ENCODE data around the gene ATP2A1. TPM values are rescaled to one million over a fixed set of nuclear protein-coding genes. Genes with fewer than 3 reads are reported as not detected.

Gene ATP2A1
- total RNA-seq, 1 experiment from 2014 or later, result 10.3 TPM

DNA sequence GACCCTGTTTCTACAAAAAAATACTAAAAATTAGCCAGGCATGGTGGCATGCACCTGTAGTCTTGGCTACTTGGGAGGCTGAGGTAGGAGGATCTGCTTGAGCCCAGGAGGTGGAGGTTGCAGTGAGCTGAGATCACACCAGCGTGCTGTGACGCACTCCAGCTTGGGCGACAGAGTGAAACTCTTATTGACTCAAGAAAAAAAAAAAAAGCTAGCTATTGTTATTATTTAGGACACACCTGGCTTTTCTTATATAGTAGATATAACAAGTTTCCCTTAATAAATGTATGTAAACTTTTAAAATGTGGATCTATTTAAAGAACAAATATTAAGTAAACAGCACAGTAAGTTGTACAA lies 44.9 kb downstream of the ATP2A1 start:
- H3K27ac ChIP-seq (ENCODE audit: low read depth, low read length), result peak overlapping the region; percentile 75; the same call in 1 of the 2 replicates
- H3K79me2 ChIP-seq (ENCODE audit: insufficient read depth, low read length), result no peaks in the 10 kb centered on the region; the same call in 1 of the 2 replicates
- no peak overlapping the region for H3K4me3 ChIP-seq (replicated peaks in 1 of 2; ENCODE audit: low read depth in 1 of 2, low read length in 2 of 2)
- RAD21 ChIA-PET (ENCODE audit: low non-redundant PET in 1 of 2, low total read pairs in 2 of 2, uncharacterized antibody in 2 of 2, unreplicated experiment in 2 of 2), result interaction anchor here in 1 of 2 experiments (0.6 kb wide), 1 partner anchor 26 kb away, joined by 3 read pairs; no protein-coding TSS in a partner anchor
- CTCF ChIA-PET, result interaction anchor here (1.2 to 1.8 kb wide), 2 partner anchors 11 to 22 kb away, joined by 5 to 10 read pairs; no protein-coding TSS in a partner anchor
- no peak overlapping the region for H2AFZ ChIP-seq (ENCODE audit: low read depth, low read length, poor library complexity, severe bottlenecking)
- TF ChIP-seq, protein P1, sequence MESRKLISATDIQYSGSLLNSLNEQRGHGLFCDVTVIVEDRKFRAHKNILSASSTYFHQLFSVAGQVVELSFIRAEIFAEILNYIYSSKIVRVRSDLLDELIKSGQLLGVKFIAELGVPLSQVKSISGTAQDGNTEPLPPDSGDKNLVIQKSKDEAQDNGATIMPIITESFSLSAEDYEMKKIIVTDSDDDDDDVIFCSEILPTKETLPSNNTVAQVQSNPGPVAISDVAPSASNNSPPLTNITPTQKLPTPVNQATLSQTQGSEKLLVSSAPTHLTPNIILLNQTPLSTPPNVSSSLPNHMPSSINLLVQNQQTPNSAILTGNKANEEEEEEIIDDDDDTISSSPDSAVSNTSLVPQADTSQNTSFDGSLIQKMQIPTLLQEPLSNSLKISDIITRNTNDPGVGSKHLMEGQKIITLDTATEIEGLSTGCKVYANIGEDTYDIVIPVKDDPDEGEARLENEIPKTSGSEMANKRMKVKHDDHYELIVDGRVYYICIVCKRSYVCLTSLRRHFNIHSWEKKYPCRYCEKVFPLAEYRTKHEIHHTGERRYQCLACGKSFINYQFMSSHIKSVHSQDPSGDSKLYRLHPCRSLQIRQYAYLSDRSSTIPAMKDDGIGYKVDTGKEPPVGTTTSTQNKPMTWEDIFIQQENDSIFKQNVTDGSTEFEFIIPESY (IDR thresholded peaks at IDR 0.05; ENCODE audit: extremely low read depth, insufficient replicate concordance, low read length), result no peak
- no peak for TF ChIP-seq SRF (IDR thresholded peaks at IDR 0.05; ENCODE audit: low read depth)
- TF ChIP-seq RAD21 (IDR thresholded peaks at IDR 0.05; ENCODE audit: low read depth), result no peak
- TF ChIP-seq EGR1 (IDR thresholded peaks at IDR 0.05; ENCODE audit: low read depth), result no peak
- TF ChIP-seq JUND (IDR thresholded peaks at IDR 0.05), result no peak
- TF ChIP-seq CBX3 (IDR thresholded peaks at IDR 0.05; ENCODE audit: low read depth), result no peak
- no peak for TF ChIP-seq ZFX (IDR thresholded peaks at IDR 0.05)
- TF ChIP-seq, protein P2, sequence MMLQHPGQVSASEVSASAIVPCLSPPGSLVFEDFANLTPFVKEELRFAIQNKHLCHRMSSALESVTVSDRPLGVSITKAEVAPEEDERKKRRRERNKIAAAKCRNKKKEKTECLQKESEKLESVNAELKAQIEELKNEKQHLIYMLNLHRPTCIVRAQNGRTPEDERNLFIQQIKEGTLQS (IDR thresholded peaks at IDR 0.05), result no peak
- no peak for TF ChIP-seq TCF7L2 (IDR thresholded peaks at IDR 0.05; ENCODE audit: borderline replicate concordance, extremely low read depth, insufficient read depth, insufficient read length)
- TF ChIP-seq FOSL1 (IDR thresholded peaks at IDR 0.05; ENCODE audit: low read depth), result no peak
- H3K9me3 ChIP-seq (ENCODE audit: control insufficient read depth in 1 of 2, insufficient read depth in 1 of 2, low read depth in 1 of 2, low read length in 2 of 2), result no peaks in the 10 kb centered on the region
- peak overlapping the region; percentile 100 for H3K4me2 ChIP-seq (ENCODE audit: low read length)
- no TSS peak for BruUV-seq (replicated peaks)
- intact Hi-C loops (cut with micrococcal nuclease), result no loop called here
- no peaks in the 10 kb centered on the region for H3K27me3 ChIP-seq (ENCODE audit: insufficient read depth, low read length)
- no peak overlapping the region for H3K9ac ChIP-seq (ENCODE audit: low read length)
- peaks cover 7 to 20% of the 10 kb centered on the region in 2 experiments for H3K4me1 ChIP-seq (ENCODE audit: control insufficient read depth in 1 of 2, insufficient read depth in 2 of 2, low read length in 2 of 2)
- H3K9me2 ChIP-seq (ENCODE audit: insufficient read depth), result no peaks in the 10 kb centered on the region
- POLR2A ChIA-PET, result interaction anchor here (0.6 to 1.1 kb wide), 3 partner anchors 23 to 65 kb away, joined by 3 read pairs; partner anchors contain the start of gene SH2B1
- no peak for ATAC-seq
- H4K20me1 ChIP-seq (ENCODE audit: insufficient read depth), result no peaks in the 10 kb centered on the region
- peaks cover 4 to 7% of the 10 kb centered on the region in 2 experiments; a peak in 2 of 4 replicates for H3K36me3 ChIP-seq (ENCODE audit: control insufficient read depth in 1 of 2, insufficient read depth in 2 of 2, low read length in 2 of 2)
- DNase-seq (ENCODE audit: low read depth, low spot score), result no peak

Data from HCT116 (cell line).